ENCODE measurements around the gene PUS1.
A peak's percentile ranks its signal among the peaks of the same experiment; 100 is the strongest.
"Not testable (repeated sequence)": the region's sequence is repeated elsewhere in the genome, so short reads cannot be mapped to it uniquely, and the experiment has no call there.

Gene PUS1

GRCh38 chr12:131928711-131929580 lies at the start of gene PUS1:
TSS of gene PUS1 (plus strand) at chr12:131929276. CDS start at chr12:131929723, 447 bp downstream.
- DNase-seq (ENCODE audit: low read depth in 2 of 2): peak; percentile 85 to 91

DNA sequence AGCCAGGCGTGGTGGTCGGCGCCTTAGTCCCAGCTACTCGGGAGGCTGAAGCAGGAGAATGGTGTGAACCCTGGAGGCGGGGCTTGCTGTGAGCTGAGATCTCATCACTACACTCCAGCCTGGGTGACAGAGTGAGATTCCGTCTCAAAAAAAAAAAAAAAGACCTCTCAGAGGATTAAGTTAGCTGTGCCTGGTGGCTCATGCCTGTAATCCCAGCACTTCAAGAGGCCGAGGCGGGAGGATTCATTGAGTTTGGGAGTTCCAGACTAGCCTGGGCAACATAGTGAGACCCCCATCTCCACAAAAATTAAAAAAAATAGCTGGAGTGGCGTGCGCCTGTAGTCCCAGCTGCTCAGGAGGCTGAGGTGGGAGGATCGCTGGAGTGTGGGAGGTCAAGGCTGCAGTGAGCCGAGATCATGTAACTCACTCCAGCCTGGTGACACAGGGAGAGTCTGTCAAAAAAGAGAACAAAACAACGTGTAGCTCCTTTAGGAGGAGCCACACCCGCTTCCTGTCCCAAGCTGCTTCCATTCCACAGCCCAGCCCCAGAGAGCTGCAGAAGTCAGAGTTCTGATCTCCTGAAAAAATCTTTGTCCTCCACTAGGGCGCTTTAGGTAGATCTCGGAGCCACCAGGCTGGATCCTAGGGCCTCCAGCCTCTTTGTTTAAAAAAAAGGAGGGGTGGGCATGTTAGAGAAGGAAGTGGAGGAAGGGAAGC lies 46.1 kb upstream of the PUS1 start:
- DNase-seq (ENCODE audit: low read depth in 2 of 2): no peak

DNA sequence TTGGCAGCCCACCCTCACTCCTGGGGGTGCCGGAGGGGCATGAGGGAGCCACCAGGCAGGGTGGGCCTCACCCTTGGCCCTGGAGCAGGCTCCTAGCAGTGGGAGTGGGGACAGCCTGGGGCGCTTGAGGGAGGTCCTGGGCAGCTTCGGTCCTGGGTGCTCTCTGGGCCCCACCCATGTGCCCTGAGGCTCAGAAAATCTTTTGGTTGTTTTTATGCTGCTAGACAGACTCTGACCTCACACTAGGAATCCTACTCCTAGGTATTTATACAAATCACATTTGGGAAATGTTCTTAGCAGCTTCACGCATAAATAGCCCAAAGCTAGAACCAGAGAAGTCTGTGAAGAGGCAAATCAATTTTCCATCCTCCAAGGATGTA lies 45.6 kb upstream of the PUS1 start:
- no peak for DNase-seq (ENCODE audit: low read depth in 2 of 2)

- not testable (repeated sequence) for DNase-seq (ENCODE audit: low read depth in 2 of 2)
These were observed 44.0 kb upstream of the PUS1 start for GRCh38 chr12:131885076-131885475.

DNA sequence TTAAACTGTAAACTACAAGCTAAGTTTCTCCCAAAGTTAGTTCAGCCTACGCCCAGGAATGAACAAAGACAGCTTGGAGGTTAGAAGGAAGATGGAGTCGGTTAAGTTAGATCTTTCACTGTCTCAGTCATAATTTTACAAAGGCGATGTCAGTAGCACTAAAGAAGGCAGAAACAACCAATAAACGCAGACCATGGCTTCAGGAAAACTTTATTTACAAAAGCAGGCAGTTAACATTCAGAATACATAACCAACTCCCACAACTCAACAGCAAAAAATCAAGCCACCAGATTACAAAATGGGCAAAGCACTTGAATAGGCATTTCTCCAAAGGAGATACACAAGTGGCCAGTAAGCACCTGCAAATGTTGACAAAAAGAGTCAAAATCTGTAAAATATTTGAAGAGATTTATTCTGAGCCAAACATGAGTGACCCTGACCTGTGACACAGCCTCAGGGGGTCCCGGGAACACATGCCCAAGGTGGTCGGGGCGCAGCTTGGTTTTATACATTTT lies 43.5 kb upstream of the PUS1 start:
- no peak for DNase-seq (ENCODE audit: low read depth in 2 of 2)

DNA sequence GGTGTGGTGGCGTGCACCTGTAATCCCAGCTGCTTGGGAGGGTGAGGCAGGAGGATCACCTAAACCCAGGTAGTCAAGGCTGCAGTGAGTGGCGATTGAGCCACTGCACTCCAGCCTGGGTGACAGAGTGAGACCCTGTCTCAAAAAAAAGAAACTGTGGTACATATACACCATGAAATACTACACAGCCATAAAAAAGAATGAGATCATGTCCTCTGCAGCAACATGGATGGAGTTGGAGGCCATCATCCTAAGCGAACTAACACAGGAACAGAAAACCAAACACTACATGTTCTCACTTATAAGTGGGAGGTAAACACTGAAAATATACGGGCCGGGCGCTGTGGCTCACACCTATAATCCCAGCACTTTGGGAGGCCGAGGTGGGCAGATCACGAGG lies 37.4 kb upstream of the PUS1 start:
- DNase-seq (ENCODE audit: low read depth in 2 of 2): not testable (repeated sequence)

GRCh38 chr12:131892711-131893604 lies 36.1 kb upstream of the PUS1 start:
- no peak for DNase-seq (ENCODE audit: low read depth in 2 of 2)

- no peak for DNase-seq (ENCODE audit: low read depth in 2 of 2)
These were observed 35.3 kb upstream of the PUS1 start for GRCh38 chr12:131893605-131894312.

- DNase-seq (ENCODE audit: low read depth in 2 of 2): peak; percentile 85 to 89
These were observed 34.7 kb upstream of the PUS1 start, which contains the start of gene ULK1 for GRCh38 chr12:131894313-131894860. TSS of gene ULK1 (plus strand) at chr12:131894622. CDS start at chr12:131895002, 380 bp downstream.

GRCh38 chr12:131894981-131895639 lies 34.0 kb upstream of the PUS1 start:
- no peak for DNase-seq (ENCODE audit: low read depth in 2 of 2)

- no peak for DNase-seq (ENCODE audit: low read depth in 2 of 2)
These were observed 33.4 kb upstream of the PUS1 start for GRCh38 chr12:131895640-131896079.

DNA sequence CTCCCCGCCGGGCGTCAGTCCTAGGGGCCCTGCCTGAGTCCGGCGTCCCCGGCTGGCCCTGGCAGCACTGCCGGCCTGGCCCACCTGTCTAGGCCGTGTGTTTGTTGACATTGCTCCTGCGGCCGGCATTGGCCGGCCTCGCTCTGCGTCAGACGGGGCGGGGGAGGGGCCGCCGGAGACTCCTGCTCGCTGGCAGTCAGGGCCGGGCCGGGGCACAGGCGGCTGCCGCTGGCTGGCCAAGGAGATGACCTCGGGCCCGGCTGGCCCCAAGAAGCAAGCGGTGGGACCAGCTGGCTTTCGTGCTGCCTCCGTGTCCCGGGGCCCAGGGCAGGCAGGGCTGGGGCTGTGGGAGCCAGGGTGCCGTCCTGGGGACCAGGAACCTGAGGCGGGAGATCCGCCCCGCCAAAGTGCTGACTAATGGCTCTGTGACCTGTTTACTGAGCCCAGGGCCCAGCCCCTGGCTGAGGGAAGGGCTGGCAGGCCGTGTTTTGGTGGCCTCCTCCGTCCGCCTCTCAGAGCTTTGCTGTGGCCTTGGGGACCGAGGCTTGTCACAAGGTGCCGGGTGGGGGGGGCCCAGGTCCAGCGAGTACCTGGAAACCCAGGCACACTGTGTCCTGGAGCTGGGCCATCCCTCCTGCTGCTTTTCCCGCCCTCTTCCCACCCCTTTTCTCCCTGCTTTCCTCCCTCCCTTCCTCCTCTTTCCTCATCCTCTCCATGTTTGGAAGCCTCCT lies 32.8 kb upstream of the PUS1 start:
- DNase-seq (ENCODE audit: low read depth in 2 of 2): peak; percentile 18 to 38

GRCh38 chr12:131896811-131897270 lies 32.2 kb upstream of the PUS1 start:
- DNase-seq (ENCODE audit: low read depth in 2 of 2): no peak

DNA sequence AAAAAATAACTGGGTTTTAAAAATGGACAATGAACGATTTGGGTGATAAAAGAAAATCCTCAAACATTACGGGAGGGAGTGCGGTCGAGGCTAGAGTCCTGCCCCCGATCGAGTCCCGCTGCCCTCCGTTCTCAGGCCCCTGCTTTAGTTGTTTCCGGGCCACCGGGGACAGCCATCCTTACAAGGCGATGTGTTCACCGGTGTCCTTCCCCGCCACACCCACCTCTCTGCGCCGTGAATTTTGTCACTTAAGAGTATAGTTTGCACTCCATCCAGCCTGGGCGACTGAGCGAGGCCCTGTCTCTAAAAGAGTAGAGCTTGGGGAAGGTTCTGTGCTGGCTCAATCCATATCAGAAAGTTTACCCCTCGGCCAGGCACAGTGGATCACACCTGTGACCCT lies 31.8 kb upstream of the PUS1 start:
- DNase-seq (ENCODE audit: low read depth in 2 of 2): no peak

GRCh38 chr12:131897875-131898274 lies 31.2 kb upstream of the PUS1 start:
- no peak for DNase-seq (ENCODE audit: low read depth in 2 of 2)

GRCh38 chr12:131900397-131900796 lies 28.7 kb upstream of the PUS1 start:
- no peak for DNase-seq (ENCODE audit: low read depth in 2 of 2)

GRCh38 chr12:131901431-131902331 lies 27.4 kb upstream of the PUS1 start:
- no peak for DNase-seq (ENCODE audit: low read depth in 2 of 2)
